Measurements from ENCODE around the gene TAOK3. TPM values are rescaled to one million over a fixed set of nuclear protein-coding genes. Genes with fewer than 3 reads are reported as not detected.

The TAOK3 gene
- total and polyA plus RNA-seq, 9 of the 15 experiments (the other 6 are each of a cell fraction or from before 2014, with no cell fraction given), result 24.3 to 83.5 (median 47.1) TPM

DNA sequence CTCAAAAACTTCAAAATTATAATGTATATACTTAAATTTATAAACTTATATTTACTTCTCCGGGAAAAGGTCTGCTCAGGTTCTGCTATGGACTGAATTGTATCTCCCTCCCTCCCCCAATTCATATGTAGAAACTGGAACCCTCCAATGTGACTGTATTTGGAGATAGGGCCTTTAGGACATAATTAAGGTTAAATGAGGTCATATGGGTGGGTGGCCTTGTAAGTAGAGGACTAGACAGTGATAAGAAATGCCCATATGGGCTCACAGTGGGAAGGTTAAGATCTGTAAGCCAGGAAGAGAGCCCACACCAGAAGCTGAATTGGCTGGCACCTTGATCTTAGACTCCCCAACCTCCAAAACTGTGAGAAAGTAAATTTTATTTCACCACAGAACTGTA, 84.5 kb downstream of the TAOK3 start (continued):
- TF ChIP-seq AFF1 (IDR thresholded peaks at IDR 0.05; ENCODE audit: low read depth in 1 of 2, partially characterized antibody in 2 of 2) (no peak), ZNF79 (CRISPR knock-in tag; IDR thresholded peaks at IDR 0.05; ENCODE audit: low read depth) (no peak), GATA2 (CRISPR knock-in tag; IDR thresholded peaks at IDR 0.05) (no peak), ZNF668 (CRISPR knock-in tag; IDR thresholded peaks at IDR 0.05) (no peak), ATF7 (IDR thresholded peaks at IDR 0.05) (peak; percentile 67), DPF2 (IDR thresholded peaks at IDR 0.05) (peak; percentile 81), HDAC3 (IDR thresholded peaks at IDR 0.05; ENCODE audit: borderline replicate concordance, partially characterized antibody) (peak; percentile 52), HDAC8 (tag; IDR thresholded peaks at IDR 0.05) (no peak)

- DNase-seq (ENCODE audit: extremely low read depth in 1 of 4, low spot score in 3 of 4), result no peak
- H3K4me1 ChIP-seq (replicated peaks in 1 of 2; ENCODE audit: control insufficient read depth in 2 of 2, insufficient read depth in 2 of 2, low read length in 2 of 2), result peaks cover 10 to 14% of the 10 kb centered on the region in 2 experiments; a peak in 4 of 5 replicates
- no peaks in the 10 kb centered on the region for H3K9me1 ChIP-seq (ENCODE audit: control insufficient read depth, insufficient read depth, low read length)
- H3K9ac ChIP-seq (ENCODE audit: insufficient read depth in 1 of 2, low read depth in 2 of 2, low read length in 2 of 2), result no peak overlapping the region
- peaks cover 3% of the 10 kb centered on the region; the same call in 1 of the 2 replicates for H4K20me1 ChIP-seq (replicated peaks; ENCODE audit: control insufficient read depth, insufficient read depth, low read length)
- H3K27me3 ChIP-seq (ENCODE audit: control insufficient read depth in 2 of 2, insufficient read depth in 2 of 2, low read length in 2 of 2), result no peaks in the 10 kb centered on the region
- no peak overlapping the region for H3K4me2 ChIP-seq (ENCODE audit: insufficient read depth, low read length)
- in situ Hi-C loops (cut with MboI) (no loop called here), intact Hi-C loops (cut with micrococcal nuclease) (no loop called here)
- H3K27ac ChIP-seq (ENCODE audit: extremely low read depth, low read depth, low read length), result no peak overlapping the region
- H3K9me3 ChIP-seq (replicated peaks; ENCODE audit: control insufficient read depth, insufficient read depth, low read depth, low read length), result no peaks in the 10 kb centered on the region
- no TSS peak for BruUV-seq (replicated peaks)
- H3K36me3 ChIP-seq (ENCODE audit: control insufficient read depth, insufficient read depth, low read length), result no peaks in the 10 kb centered on the region
- H3K79me2 ChIP-seq (ENCODE audit: control insufficient read depth, insufficient read depth, low read length), result peaks cover 27% of the 10 kb centered on the region
- POLR2A ChIA-PET, result no interaction called here
- CTCF ChIA-PET (ENCODE audit: low intra/inter-chr PET ratio), result no interaction called here
- no peak for FAIRE-seq
- H2AFZ ChIP-seq (ENCODE audit: low read depth, low read length), result no peak overlapping the region
- no peak overlapping the region for H3K4me3 ChIP-seq
- ATAC-seq, result no peak
- TF ChIP-seq ARID3A (IDR thresholded peaks at IDR 0.05; ENCODE audit: borderline replicate concordance, low read depth, low read length) (no peak), CC2D1A (IDR thresholded peaks at IDR 0.05) (no peak), U2AF1 (optimal IDR thresholded peaks at IDR 0.05; ENCODE audit: low read depth, low read length) (no peak), RBBP5 (IDR thresholded peaks at IDR 0.05; ENCODE audit: borderline replicate concordance, insufficient read depth, low read length, poor library complexity, severe bottlenecking) (no peak), DDX20 (tag; IDR thresholded peaks at IDR 0.05; ENCODE audit: low read depth) (no peak), TOE1 (IDR thresholded peaks at IDR 0.05; ENCODE audit: borderline replicate concordance) (no peak), TOE1 (CRISPR knock-in tag; IDR thresholded peaks at IDR 0.05; ENCODE audit: borderline replicate concordance, low read depth) (no peak)
- TF ChIP-seq, protein P1, sequence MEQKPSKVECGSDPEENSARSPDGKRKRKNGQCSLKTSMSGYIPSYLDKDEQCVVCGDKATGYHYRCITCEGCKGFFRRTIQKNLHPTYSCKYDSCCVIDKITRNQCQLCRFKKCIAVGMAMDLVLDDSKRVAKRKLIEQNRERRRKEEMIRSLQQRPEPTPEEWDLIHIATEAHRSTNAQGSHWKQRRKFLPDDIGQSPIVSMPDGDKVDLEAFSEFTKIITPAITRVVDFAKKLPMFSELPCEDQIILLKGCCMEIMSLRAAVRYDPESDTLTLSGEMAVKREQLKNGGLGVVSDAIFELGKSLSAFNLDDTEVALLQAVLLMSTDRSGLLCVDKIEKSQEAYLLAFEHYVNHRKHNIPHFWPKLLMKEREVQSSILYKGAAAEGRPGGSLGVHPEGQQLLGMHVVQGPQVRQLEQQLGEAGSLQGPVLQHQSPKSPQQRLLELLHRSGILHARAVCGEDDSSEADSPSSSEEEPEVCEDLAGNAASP (IDR thresholded peaks at IDR 0.05), result no peak
Observed at GRCh38 chr12:118287728-118288127, 85.0 kb downstream of the TAOK3 start.

All from K562 (cell line).